ENCODE data around the gene LMTK2.

Gene LMTK2

GRCh38 chr7:98175260-98175940, 68.7 kb downstream of the LMTK2 start:
- DNase-seq (ENCODE audit: low read depth in 2 of 2), result no peak

DNA sequence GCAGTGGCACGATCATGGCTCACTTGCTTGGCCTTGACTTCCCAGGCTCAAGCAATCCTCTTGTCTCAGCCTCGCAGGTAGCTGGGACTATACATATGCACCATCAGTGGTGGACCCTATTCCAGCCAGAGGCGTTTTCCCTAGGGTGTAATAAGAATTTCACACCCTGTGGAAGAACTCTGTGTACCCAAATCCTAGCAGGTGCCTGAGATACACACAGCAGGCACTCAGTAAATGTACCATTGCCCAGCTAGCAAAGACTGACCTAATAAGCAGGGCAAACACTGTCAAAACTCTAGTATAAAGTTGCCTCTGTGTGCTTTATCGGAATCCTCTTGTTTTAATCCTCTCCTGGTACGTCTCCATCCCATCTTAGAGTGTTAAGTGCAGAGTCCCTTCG, 70.9 kb downstream of the LMTK2 start:
- DNase-seq (ENCODE audit: low read depth in 2 of 2), result no peak

DNA sequence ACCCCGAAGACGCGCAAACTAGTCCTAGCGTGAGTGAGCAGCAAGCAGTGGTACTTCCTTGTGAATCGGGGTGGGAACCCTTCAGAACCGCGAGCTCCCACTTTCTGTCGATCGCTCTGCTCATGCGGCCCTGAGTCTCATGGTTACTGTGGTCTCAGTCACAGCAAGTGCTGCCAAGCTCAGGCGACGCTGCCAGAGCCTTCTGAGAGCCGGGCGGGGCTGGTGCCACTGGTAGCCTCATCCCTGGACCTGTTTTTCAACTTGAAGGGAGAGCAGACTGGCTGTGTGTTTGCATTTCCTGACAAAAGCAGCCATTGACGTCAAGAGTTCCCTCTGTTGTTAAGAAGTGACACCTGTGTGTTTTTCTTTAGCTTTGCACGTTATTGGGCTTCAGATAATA, 71.7 kb downstream of the LMTK2 start:
- DNase-seq (ENCODE audit: low read depth in 2 of 2), result no peak

DNA sequence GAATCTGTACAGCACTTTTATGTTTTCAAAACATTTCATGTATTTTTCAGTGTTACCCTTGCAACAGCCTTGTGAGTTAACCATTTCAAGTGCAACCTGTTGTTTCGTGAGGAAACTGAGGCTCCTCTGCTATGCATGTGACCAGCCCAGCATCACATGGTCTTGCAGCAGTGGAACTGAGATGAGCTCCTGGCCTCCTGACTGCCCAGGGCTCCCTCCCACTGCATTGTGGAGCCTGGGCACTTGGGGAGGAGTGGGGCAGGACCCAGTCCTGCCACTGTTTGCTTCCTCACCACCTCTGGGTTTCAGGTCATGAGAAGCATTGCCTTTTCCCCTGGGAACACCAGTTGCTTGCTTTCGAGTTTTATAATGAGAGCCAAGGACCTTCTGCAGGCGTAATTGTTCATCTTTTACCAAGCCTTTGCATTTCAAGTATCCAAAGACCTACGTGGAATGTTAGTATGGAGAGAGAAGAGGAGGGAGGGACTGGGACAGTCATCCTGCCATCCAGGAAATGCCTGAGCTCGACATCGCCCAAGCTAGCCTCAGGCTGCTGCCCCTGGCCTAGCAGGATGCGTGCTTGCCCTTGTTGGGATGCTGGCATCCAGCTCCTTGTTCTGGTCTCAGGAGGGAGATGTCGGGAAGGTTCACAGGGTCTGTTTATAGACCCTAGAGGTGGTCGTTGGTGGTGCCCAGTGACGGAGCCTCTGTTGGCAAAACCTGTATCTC, 72.3 kb downstream of the LMTK2 start:
- no peak for DNase-seq (ENCODE audit: low read depth in 2 of 2)

- no peak for DNase-seq (ENCODE audit: low read depth in 2 of 2)
These were observed 74.1 kb downstream of the LMTK2 start for GRCh38 chr7:98180751-98181150.

GRCh38 chr7:98185101-98185500, 78.4 kb downstream of the LMTK2 start:
- DNase-seq (ENCODE audit: low read depth in 2 of 2), result no peak

GRCh38 chr7:98186452-98187137, 79.9 kb downstream of the LMTK2 start:
- DNase-seq (ENCODE audit: low read depth in 2 of 2), result no peak

- no peak for DNase-seq (ENCODE audit: low read depth in 2 of 2)
These were observed 80.5 kb downstream of the LMTK2 start for GRCh38 chr7:98187138-98187502.

DNA sequence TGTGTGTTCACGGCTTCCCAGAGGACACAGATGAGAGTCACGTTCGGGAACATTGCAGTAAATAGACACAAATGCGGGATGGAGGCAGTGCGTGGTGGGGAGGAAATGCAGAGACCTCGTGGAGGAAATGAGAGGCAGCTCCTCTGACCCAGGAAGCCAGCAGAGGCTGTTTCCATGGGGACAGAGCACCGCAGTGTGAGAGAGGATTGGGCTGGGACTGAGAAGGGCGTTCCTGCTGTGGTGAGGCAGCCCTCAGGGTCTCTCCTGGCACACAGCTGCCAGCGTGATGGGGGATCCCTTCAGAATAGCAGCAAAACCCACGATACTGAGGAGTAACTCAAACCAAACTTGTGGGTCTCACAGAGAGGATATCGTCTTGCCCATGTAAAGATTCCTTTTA, 82.9 kb downstream of the LMTK2 start:
- DNase-seq (ENCODE audit: low read depth in 2 of 2), result no peak

DNA sequence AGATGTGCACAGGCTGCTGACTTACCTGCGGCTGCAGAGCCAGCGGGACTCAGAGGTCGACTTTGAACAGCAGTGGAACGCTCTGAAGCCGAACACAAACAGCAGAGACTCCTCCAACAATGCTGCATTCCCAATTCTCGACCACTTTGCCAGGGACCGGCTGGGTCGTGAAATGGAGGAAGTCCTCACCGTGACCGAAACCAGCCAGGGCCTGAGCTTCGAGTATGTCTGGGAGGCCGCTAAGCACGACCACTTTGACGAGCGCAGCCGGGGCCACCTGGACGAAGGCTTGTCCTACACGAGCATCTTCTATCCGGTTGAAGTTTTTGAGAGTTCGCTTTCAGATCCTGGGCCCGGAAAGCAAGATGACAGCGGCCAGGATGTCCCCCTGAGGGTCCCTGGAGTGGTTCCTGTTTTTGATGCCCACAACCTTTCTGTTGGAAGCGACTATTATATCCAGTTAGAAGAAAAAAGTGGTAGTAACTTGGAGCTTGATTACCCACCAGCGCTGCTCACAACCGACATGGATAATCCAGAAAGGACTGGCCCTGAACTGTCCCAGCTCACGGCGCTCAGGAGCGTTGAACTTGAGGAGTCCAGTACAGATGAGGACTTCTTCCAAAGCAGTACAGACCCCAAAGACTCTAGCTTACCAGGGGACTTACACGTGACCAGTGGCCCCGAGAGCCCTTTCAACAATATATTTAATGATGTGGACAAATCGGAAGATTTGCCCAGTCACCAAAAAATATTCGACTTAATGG, 85.2 kb downstream of the LMTK2 start:
- DNase-seq (ENCODE audit: low read depth in 2 of 2), result no peak

GRCh38 chr7:98192781-98193457, 86.3 kb downstream of the LMTK2 start:
- no peak for DNase-seq (ENCODE audit: low read depth in 2 of 2)

- no peak for DNase-seq (ENCODE audit: low read depth in 2 of 2)
These were observed 87.0 kb downstream of the LMTK2 start for GRCh38 chr7:98193474-98194180.

GRCh38 chr7:98194186-98194585, 87.5 kb downstream of the LMTK2 start:
- no peak for DNase-seq (ENCODE audit: low read depth in 2 of 2)

GRCh38 chr7:98194672-98195457, 88.2 kb downstream of the LMTK2 start:
- no peak for DNase-seq (ENCODE audit: low read depth in 2 of 2)

DNA sequence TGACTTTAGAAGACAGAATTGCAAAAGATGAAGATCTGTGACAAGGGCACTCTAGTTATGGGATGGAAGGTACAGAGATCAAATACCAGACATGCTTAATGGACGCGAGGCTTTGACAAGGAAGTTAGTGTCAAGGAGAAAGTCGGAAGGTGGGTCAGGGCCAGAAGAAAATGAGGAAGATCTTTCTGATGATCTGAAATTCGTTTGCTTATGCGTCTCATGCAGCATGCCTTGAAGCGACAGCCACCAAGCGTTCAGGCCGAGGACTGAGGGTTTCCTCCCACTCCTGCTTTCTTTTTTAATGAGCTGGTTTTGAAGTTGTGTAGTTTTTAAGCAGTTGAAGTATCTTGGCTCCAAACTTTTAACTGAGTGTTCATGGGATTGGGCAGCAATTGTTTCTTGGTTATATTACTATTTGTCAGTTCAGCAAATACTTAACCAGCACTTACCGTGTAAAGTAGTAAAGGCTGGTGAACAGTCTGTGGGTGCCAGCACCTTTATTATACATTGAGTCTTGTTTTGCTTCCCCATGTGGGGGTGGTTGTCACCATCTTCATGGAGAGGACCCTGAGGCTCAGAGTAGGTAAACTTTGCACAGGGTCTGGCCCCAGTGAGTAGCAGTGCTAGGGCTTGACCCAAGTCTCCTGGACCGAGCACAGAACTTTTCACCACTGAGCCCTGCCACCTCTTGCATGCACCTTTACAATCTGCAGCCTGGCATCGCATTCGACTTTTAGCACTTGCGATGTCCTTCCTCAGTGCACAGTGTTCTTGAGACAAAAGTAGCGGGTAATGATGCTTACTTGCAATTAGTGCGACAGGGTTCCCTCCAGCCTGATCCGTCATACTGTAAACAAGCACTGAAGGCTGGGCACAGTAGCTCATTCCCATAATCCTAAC, 90.3 kb downstream of the LMTK2 start:
- DNase-seq (ENCODE audit: low read depth in 2 of 2), result no peak

GRCh38 chr7:98199131-98199530, 92.5 kb downstream of the LMTK2 start:
- no peak for DNase-seq (ENCODE audit: low read depth in 2 of 2)

GRCh38 chr7:98200364-98200763, 93.7 kb downstream of the LMTK2 start:
- DNase-seq (ENCODE audit: low read depth in 2 of 2), result no peak

- DNase-seq (ENCODE audit: low read depth in 2 of 2), result peak in 1 of 2 donors; percentile 37
These were observed 95.9 kb downstream of the LMTK2 start for GRCh38 chr7:98202367-98203195.

Measured in stimulated activated CD8-positive, alpha-beta memory T cell treated with anti-CD3 and anti-CD28 coated beads, Interleukin-2, amount 100 ng/mL, for 1 hour (primary cell).